Right hindlimb (tissue), 1 donor: ENCODE data around the gene THSD4.
"Not testable (repeated sequence)": the region's sequence is repeated elsewhere in the genome, so short reads cannot be mapped to it uniquely, and the experiment has no call there.

Experiments
- DNase-seq: peaks from one replicate; pipeline ENCODE4 v3.0.0-alpha.2; 2018

Gene THSD4

GRCh38 chr15:71439478-71439877 is 324.2 kb downstream of the THSD4 start:
- DNase-seq: not testable (repeated sequence)

DNA sequence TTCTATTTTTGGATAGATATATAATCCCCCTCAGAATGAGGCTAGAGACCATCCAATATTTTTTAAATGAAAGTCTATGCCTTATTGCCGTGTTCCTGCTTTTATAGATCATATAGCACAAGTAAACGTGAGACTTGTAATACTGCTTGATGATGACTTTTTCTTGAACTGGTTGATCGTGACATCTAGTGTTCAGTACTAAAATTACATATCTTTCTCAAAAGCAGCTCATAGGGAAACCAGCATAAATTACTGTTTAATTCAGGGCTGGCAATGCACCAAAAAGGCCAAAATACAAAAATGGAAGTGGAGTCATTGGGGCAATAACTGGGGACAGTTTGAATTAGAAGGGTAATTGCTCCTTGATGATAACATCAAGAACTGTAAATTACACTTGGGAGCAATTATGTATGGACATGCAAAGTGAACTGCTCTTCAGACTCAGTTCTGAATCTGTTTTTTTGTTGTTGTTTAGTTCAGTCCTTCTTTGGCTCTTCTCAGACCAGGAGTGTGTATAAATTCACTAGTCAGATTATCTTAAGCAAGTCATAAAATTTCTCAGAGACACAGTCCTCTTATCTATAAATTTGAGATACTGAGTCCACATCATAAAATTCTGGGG is 325.3 kb downstream of the THSD4 start:
- no peak for DNase-seq

GRCh38 chr15:71443538-71443937 is 328.3 kb downstream of the THSD4 start:
- peak; percentile 55 for DNase-seq

DNA sequence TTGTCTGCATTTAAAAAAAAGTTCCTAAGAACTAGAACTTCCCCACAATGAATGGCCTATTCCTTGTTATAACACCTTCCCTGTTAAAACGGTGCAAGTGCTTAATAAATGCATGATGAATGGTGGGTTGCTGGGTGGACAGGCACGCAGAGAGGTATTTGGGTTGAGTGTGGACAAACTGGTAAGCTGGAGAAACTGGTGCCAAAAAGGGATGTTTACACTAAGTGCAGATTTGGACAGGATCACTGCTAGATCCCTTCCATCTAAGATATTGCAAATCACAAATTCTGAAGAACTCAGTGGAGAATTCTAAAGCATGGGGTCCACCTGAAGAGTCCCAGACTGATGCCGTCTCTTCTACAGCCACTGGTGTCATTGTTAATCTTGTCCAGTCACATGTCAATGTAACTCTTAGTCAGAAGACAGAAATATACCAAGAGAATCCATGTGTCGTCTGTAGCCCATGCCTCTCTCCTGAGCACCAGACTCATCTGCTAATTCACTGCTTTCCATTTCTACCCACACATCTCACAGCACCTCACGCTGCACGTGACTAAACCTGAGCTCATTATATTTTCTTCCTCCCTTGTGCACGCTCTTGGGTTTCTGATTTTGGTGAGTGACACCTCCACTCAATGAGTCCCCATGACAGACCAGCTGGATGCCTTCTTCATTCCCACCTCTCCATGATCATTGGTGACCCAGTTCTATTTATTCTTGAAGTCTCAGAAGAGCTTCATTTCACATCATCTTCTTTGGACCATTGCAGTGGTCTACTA is 328.9 kb downstream of the THSD4 start:
- no peak for DNase-seq

GRCh38 chr15:71444866-71445590 is 329.8 kb downstream of the THSD4 start:
- DNase-seq: no peak

DNA sequence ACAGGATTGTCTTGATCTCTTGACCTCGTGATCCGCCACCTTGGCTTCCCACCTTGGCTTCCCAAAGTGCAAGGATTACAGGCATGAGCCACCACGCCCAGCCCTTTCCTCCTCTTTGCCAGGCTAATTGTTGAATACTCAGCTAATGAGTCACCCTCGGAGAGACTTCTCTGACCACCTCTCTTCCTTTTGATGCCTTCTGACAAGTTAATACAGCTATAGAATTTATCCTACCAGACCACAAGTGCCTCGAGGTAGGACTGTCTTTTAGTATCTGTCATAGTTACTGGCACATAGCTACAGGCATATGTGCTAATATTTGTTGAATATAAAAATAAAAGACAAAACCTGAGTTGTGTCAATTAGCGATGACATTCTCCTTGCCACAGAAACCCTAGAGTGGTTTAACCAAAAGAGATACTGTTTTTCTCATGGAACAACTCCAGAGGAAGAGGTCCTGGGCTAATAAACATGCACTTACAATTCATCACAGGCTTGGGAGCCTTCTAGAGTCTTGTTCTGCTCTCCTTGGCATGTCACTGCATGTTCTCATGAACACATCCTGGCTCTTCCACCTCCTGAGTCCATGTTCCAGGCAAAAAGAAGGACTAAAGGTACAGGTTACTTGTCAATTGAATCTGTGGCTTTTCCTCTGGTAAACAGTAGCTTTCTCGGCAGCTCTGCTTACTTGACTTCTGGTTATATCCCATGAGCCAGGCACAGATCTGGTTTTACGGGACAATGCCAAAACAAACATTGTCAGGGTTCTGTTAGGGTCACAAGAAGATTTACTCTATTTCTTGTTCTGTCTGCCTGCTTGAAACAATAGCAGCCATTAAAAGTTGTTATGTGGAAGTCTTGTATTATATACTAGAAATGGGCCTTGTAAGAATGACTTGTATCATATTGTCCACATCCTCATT is 332.3 kb downstream of the THSD4 start:
- DNase-seq: no peak

GRCh38 chr15:71448688-71449114 is 333.4 kb downstream of the THSD4 start:
- peak; percentile 69 for DNase-seq

- no peak for DNase-seq
Measured at GRCh38 chr15:71449363-71449762, 334.1 kb downstream of the THSD4 start.

- DNase-seq: no peak
Measured at GRCh38 chr15:71449956-71450355, 334.7 kb downstream of the THSD4 start.

- no peak for DNase-seq
Measured at GRCh38 chr15:71451130-71451529, 335.9 kb downstream of the THSD4 start.

GRCh38 chr15:71452893-71453292 is 337.6 kb downstream of the THSD4 start:
- no peak for DNase-seq

- no peak for DNase-seq
Measured at GRCh38 chr15:71454462-71454996, 339.3 kb downstream of the THSD4 start.

DNA sequence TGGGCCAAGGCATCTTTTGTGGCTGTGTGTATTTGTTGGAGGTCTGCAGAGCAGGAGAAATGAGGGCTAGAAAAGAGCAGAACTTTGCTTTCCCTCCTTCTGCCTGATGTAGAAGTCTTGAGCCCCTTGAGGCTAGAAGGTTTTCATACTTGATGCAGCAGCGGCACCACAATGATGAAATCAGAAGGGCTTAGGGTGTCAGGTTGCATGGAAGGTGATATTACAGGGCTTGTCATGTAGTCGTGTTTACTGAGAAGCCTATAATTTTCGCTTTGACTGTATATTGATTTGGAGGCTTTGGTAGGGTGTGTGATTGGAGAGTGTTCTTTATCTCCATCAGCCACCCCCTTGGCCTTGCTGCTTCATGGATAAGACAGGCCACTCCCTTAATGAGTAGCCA is 339.8 kb downstream of the THSD4 start:
- DNase-seq: no peak

- no peak for DNase-seq
Measured at GRCh38 chr15:71455878-71456277, 340.6 kb downstream of the THSD4 start.

DNA sequence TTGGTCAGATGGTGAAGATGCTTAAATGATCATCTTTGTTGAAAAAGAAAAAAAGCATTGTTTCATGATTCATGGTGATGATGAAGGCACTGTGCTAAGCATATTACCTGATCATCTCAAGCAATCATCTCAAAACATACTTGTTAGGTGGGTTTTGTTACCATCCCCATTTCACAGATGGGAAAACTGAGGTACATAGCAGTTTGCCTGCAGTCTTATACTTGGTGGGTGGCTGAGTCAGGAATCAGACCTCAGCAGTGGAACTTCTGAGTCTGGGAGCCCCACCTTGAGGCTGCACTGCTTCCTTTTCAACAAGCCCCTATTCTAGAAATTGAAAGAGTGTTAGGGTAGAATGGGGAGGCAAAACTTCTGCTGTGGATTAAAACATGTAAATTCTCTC is 341.1 kb downstream of the THSD4 start:
- no peak for DNase-seq

DNA sequence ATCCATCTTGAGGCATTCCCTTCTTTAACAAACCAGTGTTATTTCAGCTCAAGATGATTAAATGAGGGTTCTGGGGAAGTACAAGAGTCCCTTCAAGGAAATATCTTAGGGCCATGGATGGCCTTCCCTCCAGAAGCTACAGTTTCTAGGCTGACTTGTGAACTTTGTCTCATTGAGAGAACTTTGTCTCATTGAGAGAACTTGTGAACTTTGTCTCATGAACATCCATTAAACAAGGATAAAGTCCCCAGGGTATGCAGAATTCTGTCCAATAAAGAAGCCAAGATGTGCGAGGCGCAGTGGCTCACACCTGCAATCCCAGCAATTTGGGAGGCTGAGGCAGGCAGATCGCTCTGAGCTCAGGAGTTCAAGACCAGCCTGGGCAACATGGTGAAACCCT is 341.5 kb downstream of the THSD4 start:
- DNase-seq: no peak

DNA sequence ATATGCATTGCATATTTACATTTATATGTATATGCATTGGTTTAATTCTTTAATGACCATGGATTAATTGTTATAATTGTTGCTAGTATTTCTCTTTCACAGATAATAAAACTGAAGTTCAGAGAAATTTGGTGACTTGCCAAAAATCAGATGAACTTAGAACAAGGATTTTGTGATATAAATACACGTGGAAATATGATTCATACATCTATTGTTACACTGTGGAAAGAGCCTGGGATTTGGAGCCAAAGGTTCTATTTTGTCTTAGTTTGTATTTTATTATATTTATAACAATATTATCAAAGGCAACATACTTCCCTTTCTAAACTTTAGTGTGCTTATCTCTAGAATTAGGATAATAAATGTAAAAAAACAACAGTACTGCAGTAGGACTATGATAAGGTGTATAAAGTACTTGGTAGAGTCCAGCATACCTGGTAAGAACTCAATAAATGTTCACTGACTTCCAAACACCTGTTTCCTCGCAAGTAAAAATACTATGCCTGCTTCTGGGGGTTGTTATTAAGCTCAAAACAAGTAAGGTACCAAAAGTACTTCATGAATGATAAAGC is 342.9 kb downstream of the THSD4 start:
- no peak for DNase-seq

GRCh38 chr15:71461748-71462147 is 346.5 kb downstream of the THSD4 start:
- no peak for DNase-seq

DNA sequence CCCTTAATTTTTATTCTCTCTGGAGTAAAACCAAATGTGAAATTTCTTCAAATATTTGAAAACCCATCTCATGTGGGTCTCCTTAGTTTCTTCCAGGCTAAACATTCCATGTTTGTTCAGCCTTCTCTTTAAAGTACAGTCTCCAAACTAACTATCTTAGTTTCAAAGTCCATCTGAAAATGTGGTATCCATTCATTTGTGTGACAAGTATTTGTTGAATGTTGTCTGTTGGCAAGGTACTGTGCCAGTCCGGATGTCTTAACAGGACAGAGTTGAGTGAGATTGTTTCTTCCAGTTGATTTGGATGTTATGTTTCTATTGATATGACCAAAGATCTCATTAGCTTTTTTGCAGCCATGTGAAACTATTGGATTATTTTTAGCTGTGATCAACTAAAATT is 347.4 kb downstream of the THSD4 start:
- DNase-seq: no peak

DNA sequence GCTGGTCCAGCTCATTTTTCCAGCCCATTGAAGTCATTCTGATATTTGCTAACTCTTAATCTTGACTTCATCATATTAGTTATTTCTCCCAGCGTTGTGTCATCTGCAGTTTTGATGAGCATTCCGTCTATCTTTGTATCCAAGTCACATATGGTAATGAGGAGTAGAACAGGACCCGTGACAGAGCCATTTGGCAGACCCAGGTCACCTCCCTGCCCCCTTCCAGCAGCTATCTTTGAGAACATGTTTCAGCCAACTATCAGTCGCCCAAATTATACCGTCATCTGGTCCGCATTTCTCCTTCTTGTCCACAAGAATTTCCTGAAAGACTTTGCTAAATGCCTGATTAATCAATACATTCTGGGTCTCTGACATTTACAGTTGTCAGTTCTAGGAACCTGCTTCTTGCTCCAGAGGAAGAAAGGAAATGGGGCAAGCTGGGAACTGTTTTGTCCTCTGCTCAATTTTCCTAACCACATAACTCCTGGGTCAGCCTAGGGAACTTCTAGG is 347.9 kb downstream of the THSD4 start:
- DNase-seq: no peak

- DNase-seq: no peak
Measured at GRCh38 chr15:71465131-71465955, 350.1 kb downstream of the THSD4 start.
